HepG2 (cell line): ENCODE data around the gene RTEL1.

Experiments
- NR1H2 ChIP-seq: sonication (generic); formaldehyde crosslinking; IDR thresholded peaks from 2 replicates; pipeline ENCODE4 v1.8.1; 2022; ENCODE audit warnings: low read depth, missing genetic modification reagents, borderline replicate concordance
- POLR2A ChIP-seq, 2 experiments: IDR thresholded peaks; 2 replicates each; pipeline ENCODE4 v1.6.1; 2011; ENCODE audit warnings: low read depth in 2 of 2, low read length in 2 of 2, mild to moderate bottlenecking in 1 of 2, moderate library complexity in 1 of 2; ENCODE audit not compliant: insufficient read depth in 1 of 2
- SMARCC2 ChIP-seq: fragments of 450-650 bp; IDR thresholded peaks from 2 replicates; pipeline ENCODE4 v1.6.1; 2017; ENCODE audit warnings: antibody characterized with exemption, mild to moderate bottlenecking
- ZNF383 ChIP-seq: sonication (generic); formaldehyde crosslinking; IDR thresholded peaks from 2 replicates; pipeline ENCODE4 v1.4.0; 2020; ENCODE audit warnings: missing genetic modification reagents, mild to moderate bottlenecking, borderline replicate concordance
- TF ChIP-seq, protein P1 (sequence below): sonication (generic); formaldehyde crosslinking; IDR thresholded peaks from 2 replicates; pipeline ENCODE4 v1.5.0; 2020; ENCODE audit warnings: mild to moderate bottlenecking, missing genetic modification reagents, moderate library complexity

GRCh38 chr20:63664143-63664851 is 6.2 kb downstream of the RTEL1 start:
- TF ChIP-seq ZNF383 (CRISPR knock-in tag) (no peak), POLR2A (IDR thresholded peaks at IDR 0.05; ENCODE audit: insufficient read depth in 1 of 2, low read depth in 2 of 2, low read length in 2 of 2) (no peak), SMARCC2 (no peak), NR1H2 (CRISPR knock-in tag) (no peak)
- TF ChIP-seq, protein P1, sequence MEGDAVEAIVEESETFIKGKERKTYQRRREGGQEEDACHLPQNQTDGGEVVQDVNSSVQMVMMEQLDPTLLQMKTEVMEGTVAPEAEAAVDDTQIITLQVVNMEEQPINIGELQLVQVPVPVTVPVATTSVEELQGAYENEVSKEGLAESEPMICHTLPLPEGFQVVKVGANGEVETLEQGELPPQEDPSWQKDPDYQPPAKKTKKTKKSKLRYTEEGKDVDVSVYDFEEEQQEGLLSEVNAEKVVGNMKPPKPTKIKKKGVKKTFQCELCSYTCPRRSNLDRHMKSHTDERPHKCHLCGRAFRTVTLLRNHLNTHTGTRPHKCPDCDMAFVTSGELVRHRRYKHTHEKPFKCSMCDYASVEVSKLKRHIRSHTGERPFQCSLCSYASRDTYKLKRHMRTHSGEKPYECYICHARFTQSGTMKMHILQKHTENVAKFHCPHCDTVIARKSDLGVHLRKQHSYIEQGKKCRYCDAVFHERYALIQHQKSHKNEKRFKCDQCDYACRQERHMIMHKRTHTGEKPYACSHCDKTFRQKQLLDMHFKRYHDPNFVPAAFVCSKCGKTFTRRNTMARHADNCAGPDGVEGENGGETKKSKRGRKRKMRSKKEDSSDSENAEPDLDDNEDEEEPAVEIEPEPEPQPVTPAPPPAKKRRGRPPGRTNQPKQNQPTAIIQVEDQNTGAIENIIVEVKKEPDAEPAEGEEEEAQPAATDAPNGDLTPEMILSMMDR (CRISPR knock-in tag): no peak
